ENCODE measurements around the gene CELF4.

CELF4 gene

DNA sequence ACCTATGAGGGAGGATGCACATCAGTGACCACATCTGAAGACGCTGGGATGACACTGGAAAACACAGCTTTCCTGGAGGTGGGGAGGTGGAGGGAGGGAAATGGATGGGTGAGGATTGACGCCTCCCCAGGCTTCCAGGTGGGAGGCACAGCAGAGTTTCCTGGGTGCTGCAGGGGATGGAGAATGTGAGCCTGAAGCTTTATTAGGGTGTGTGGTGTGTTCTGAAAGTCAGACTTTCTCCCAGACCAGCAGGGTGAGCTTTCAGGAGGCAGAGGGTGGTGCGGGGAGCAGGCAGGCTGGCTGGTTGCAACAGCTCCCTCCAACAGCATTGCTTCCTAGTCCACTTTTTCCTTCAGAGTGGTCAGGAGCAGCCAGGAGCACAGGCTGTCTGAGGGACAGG, 263.1 kb downstream of the CELF4 start:
- no peak overlapping the region for H3K27ac ChIP-seq
- no peaks in the 10 kb centered on the region for H3K9me3 ChIP-seq (ENCODE audit: severe bottlenecking)
- DNase-seq: no peak
- H3K4me3 ChIP-seq (ENCODE audit: low read depth, low read length): no peak overlapping the region
- H3K36me3 ChIP-seq: no peaks in the 10 kb centered on the region
- no peaks in the 10 kb centered on the region for H3K27me3 ChIP-seq (ENCODE audit: insufficient read depth, low read depth, severe bottlenecking)
- no peak for TF ChIP-seq CTCF (IDR thresholded peaks at IDR 0.05; ENCODE audit: low read depth, low read length)

- Histone ChIP-seq H3K9me3 (ENCODE audit: severe bottlenecking) (no peaks in the 10 kb centered on the region), H3K36me3 (no peaks in the 10 kb centered on the region), H3K4me3 (ENCODE audit: low read depth, low read length) (no peak overlapping the region), H3K27ac (no peak overlapping the region), H3K27me3 (ENCODE audit: insufficient read depth, low read depth, severe bottlenecking) (no peaks in the 10 kb centered on the region)
- TF ChIP-seq CTCF (IDR thresholded peaks at IDR 0.05; ENCODE audit: low read depth, low read length): no peak
- no peak for DNase-seq
Measured at GRCh38 chr18:37299471-37300304, 265.9 kb downstream of the CELF4 start.

- no peaks in the 10 kb centered on the region for H3K36me3 ChIP-seq
- DNase-seq: no peak
- H3K27me3 ChIP-seq (ENCODE audit: insufficient read depth, low read depth, severe bottlenecking): no peaks in the 10 kb centered on the region
- no peak for TF ChIP-seq CTCF (IDR thresholded peaks at IDR 0.05; ENCODE audit: low read depth, low read length)
- no peaks in the 10 kb centered on the region for H3K9me3 ChIP-seq (ENCODE audit: severe bottlenecking)
- no peak overlapping the region for H3K27ac ChIP-seq
- H3K4me3 ChIP-seq (ENCODE audit: low read depth, low read length): no peak overlapping the region
Measured at GRCh38 chr18:37298816-37299215, 266.8 kb downstream of the CELF4 start.

- no peaks in the 10 kb centered on the region for H3K27me3 ChIP-seq (ENCODE audit: insufficient read depth, low read depth, severe bottlenecking)
- H3K9me3 ChIP-seq (ENCODE audit: severe bottlenecking): no peaks in the 10 kb centered on the region
- no peak overlapping the region for H3K4me3 ChIP-seq (ENCODE audit: low read depth, low read length)
- H3K36me3 ChIP-seq: no peaks in the 10 kb centered on the region
- no peak for DNase-seq
- no peak overlapping the region for H3K27ac ChIP-seq
- TF ChIP-seq CTCF (IDR thresholded peaks at IDR 0.05; ENCODE audit: low read depth, low read length): no peak
Measured at GRCh38 chr18:37297106-37297505, 268.5 kb downstream of the CELF4 start.

- Histone ChIP-seq H3K27ac (no peak overlapping the region), H3K4me3 (ENCODE audit: low read depth, low read length) (no peak overlapping the region), H3K27me3 (ENCODE audit: insufficient read depth, low read depth, severe bottlenecking) (no peaks in the 10 kb centered on the region), H3K36me3 (no peaks in the 10 kb centered on the region), H3K9me3 (ENCODE audit: severe bottlenecking) (no peaks in the 10 kb centered on the region)
- TF ChIP-seq CTCF (IDR thresholded peaks at IDR 0.05; ENCODE audit: low read depth, low read length): peak; percentile 87
- peak; percentile 73 for DNase-seq
Measured at GRCh38 chr18:37294951-37295350, 270.6 kb downstream of the CELF4 start.

DNA sequence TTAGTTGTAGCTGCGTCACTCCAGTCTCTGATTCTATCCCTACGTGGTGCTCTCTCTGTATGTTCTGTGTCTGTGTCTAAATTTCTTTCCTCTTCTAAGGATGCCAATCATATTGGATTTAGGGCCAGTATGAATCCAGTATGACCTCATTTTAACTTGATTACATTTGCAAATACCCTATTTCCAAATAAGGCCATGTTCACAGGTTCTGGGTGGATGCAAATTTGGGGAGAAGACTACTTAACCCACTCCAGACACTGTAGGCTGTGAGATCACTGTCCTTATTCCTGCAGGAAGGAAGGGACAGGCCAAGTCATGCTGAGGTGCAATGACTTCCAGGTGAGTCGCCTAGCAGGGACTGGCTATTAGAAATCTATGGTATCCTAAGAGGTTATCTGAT, 272.2 kb downstream of the CELF4 start:
- H3K4me3 ChIP-seq (ENCODE audit: low read depth, low read length): no peak overlapping the region
- TF ChIP-seq CTCF (IDR thresholded peaks at IDR 0.05; ENCODE audit: low read depth, low read length): no peak
- H3K36me3 ChIP-seq: no peaks in the 10 kb centered on the region
- DNase-seq: no peak
- H3K27me3 ChIP-seq (ENCODE audit: insufficient read depth, low read depth, severe bottlenecking): no peaks in the 10 kb centered on the region
- no peaks in the 10 kb centered on the region for H3K9me3 ChIP-seq (ENCODE audit: severe bottlenecking)
- H3K27ac ChIP-seq: no peak overlapping the region
